Activated naive CD8-positive, alpha-beta T cell treated with anti-CD3 and anti-CD28 coated beads, Interleukin-2, amount 50 U/mL, for 24 hours (primary cell): Measurements from ENCODE around the gene CHD3.
A peak's percentile ranks its signal among the peaks of the same experiment; 100 is the strongest.
"Not testable (repeated sequence)": the region's sequence is repeated elsewhere in the genome, so short reads cannot be mapped to it uniquely, and the experiment has no call there.

Experiments used
- ATAC-seq: fragments of 150-1000 bp; cut with Tn5 transposase; one replicate; pipeline ENCODE4 v1.10.0; 2021
- DNase-seq: peaks from one replicate; pipeline ENCODE4 v3.0.0; 2021
- H3K27ac Mint-ChIP-seq: one replicate; pipeline ENCODE4 v1.8.0; 2021; ENCODE audit warnings: mild to moderate bottlenecking, mixed read lengths
- H3K27me3 Mint-ChIP-seq: one replicate; pipeline ENCODE4 v1.8.0; 2021; ENCODE audit warnings: mixed read lengths
- H3K36me3 Mint-ChIP-seq: one replicate; pipeline ENCODE4 v1.8.0; 2021; ENCODE audit warnings: low read depth, mixed read lengths
- H3K4me1 Mint-ChIP-seq: one replicate; pipeline ENCODE4 v1.8.0; 2021; ENCODE audit warnings: mixed read lengths
- H3K4me3 Mint-ChIP-seq: one replicate; pipeline ENCODE4 v1.8.0; 2021; ENCODE audit warnings: mild to moderate bottlenecking, moderate library complexity, mixed read lengths
- H3K9me3 Mint-ChIP-seq: one replicate; pipeline ENCODE4 v1.8.0; 2021; ENCODE audit warnings: mixed read lengths

The CHD3 gene

GRCh38 chr17:7854851-7855659 lies 33.5 kb upstream of the CHD3 start, which contains the start of gene TMEM88:
Gene TMEM88, plus strand, starts transcription at chr17:7855066. Its CDS starts 9 bp downstream, at chr17:7855075.
- Mint-ChIP-seq H3K9me3 (no peaks in the 10 kb centered on the region), H3K4me1 (peaks cover 32% of the 10 kb centered on the region), H3K27ac (no peak within 1 kb of the TSS), H3K27me3 (no peaks in the 10 kb centered on the region), H3K36me3 (peaks cover 42% of the 10 kb centered on the region), H3K4me3 (no peak within 1 kb of the TSS)
- DNase-seq = no peak
- no peak for ATAC-seq

GRCh38 chr17:7855660-7856010 lies 33.0 kb upstream of the CHD3 start:
- no peak overlapping the region for H3K27ac Mint-ChIP-seq

GRCh38 chr17:7856011-7856810 lies 32.4 kb upstream of the CHD3 start:
- no peaks in the 10 kb centered on the region for H3K27me3 Mint-ChIP-seq

More at GRCh38 chr17:7855660-7856010, 33.0 kb upstream of the CHD3 start:
- peaks cover 27% of the 10 kb centered on the region for H3K4me1 Mint-ChIP-seq
- DNase-seq = no peak
- ATAC-seq = no peak
- H3K9me3 Mint-ChIP-seq = no peaks in the 10 kb centered on the region
- H3K36me3 Mint-ChIP-seq = peaks cover 37% of the 10 kb centered on the region
- no peak overlapping the region for H3K4me3 Mint-ChIP-seq
- no peaks in the 10 kb centered on the region for H3K27me3 Mint-ChIP-seq

GRCh38 chr17:7856811-7857712 lies 31.5 kb upstream of the CHD3 start, which contains the start of gene NAA38:
Gene NAA38, minus strand, starts transcription at chr17:7857559. Its CDS starts 96 bp downstream, at chr17:7857463.
- Mint-ChIP-seq H3K36me3 (peaks cover 30% of the 10 kb centered on the region), H3K4me1 (peaks cover 14% of the 10 kb centered on the region)
- DNase-seq = peak; percentile 91

More at GRCh38 chr17:7856011-7856810, 32.4 kb upstream of the CHD3 start:
- H3K4me3 Mint-ChIP-seq = no peak overlapping the region
- ATAC-seq (no peak), DNase-seq (no peak)
- peaks cover 32% of the 10 kb centered on the region for H3K36me3 Mint-ChIP-seq
- no peak overlapping the region for H3K27ac Mint-ChIP-seq
- H3K9me3 Mint-ChIP-seq = no peaks in the 10 kb centered on the region
- peaks cover 21% of the 10 kb centered on the region for H3K4me1 Mint-ChIP-seq

GRCh38 chr17:7857713-7858521 lies 30.7 kb upstream of the CHD3 start, which contains the start of gene CYB5D1:
Gene CYB5D1, plus strand, starts transcription at chr17:7858003. Its CDS starts 132 bp downstream, at chr17:7858135.
- H3K27me3 Mint-ChIP-seq = no peaks in the 10 kb centered on the region
- DNase-seq = peak; percentile 87
- no peak within 1 kb of the TSS for H3K27ac Mint-ChIP-seq
- no peak within 1 kb of the TSS for H3K4me3 Mint-ChIP-seq
- ATAC-seq = peak; percentile 31
- no peaks in the 10 kb centered on the region for H3K9me3 Mint-ChIP-seq
- peaks cover 25% of the 10 kb centered on the region for H3K36me3 Mint-ChIP-seq
- H3K4me1 Mint-ChIP-seq = peaks cover 12% of the 10 kb centered on the region

More at GRCh38 chr17:7856811-7857712, 31.5 kb upstream of the CHD3 start, which contains the start of gene NAA38:
- Mint-ChIP-seq H3K27ac (no peak within 1 kb of the TSS), H3K27me3 (no peaks in the 10 kb centered on the region), H3K4me3 (no peak within 1 kb of the TSS), H3K9me3 (no peaks in the 10 kb centered on the region)
- peak; percentile 89 for ATAC-seq

- Mint-ChIP-seq H3K4me3 (no peak overlapping the region), H3K27me3 (no peaks in the 10 kb centered on the region), H3K27ac (no peak overlapping the region), H3K9me3 (no peaks in the 10 kb centered on the region), H3K4me1 (peaks cover 12% of the 10 kb centered on the region), H3K36me3 (peaks cover 23% of the 10 kb centered on the region)
- ATAC-seq (no peak), DNase-seq (peak; percentile 52)
These were observed 30.1 kb upstream of the CHD3 start for GRCh38 chr17:7858522-7858810.

GRCh38 chr17:7859028-7859427 lies 29.6 kb upstream of the CHD3 start:
- H3K4me3 Mint-ChIP-seq = no peak overlapping the region
- no peak overlapping the region for H3K27ac Mint-ChIP-seq
- no peak for ATAC-seq

GRCh38 chr17:7862692-7863437 lies 25.7 kb upstream of the CHD3 start:
- Mint-ChIP-seq H3K4me3 (no peak overlapping the region), H3K27ac (no peak overlapping the region)
- peak; percentile 61 for DNase-seq

More at GRCh38 chr17:7859028-7859427, 29.6 kb upstream of the CHD3 start:
- no peaks in the 10 kb centered on the region for H3K27me3 Mint-ChIP-seq
- DNase-seq = no peak
- H3K9me3 Mint-ChIP-seq = no peaks in the 10 kb centered on the region
- peaks cover 8% of the 10 kb centered on the region for H3K4me1 Mint-ChIP-seq
- peaks cover 19% of the 10 kb centered on the region for H3K36me3 Mint-ChIP-seq

GRCh38 chr17:7864384-7864783 lies 24.2 kb upstream of the CHD3 start:
- Mint-ChIP-seq H3K36me3 (peaks cover 30% of the 10 kb centered on the region), H3K4me1 (peaks cover 34% of the 10 kb centered on the region)
- not testable (repeated sequence) for H3K27ac Mint-ChIP-seq, H3K4me3 Mint-ChIP-seq, DNase-seq, H3K9me3 Mint-ChIP-seq, ATAC-seq, H3K27me3 Mint-ChIP-seq

More at GRCh38 chr17:7862692-7863437, 25.7 kb upstream of the CHD3 start:
- H3K4me1 Mint-ChIP-seq = peaks cover 23% of the 10 kb centered on the region
- H3K9me3 Mint-ChIP-seq = no peaks in the 10 kb centered on the region
- H3K27me3 Mint-ChIP-seq = no peaks in the 10 kb centered on the region
- H3K36me3 Mint-ChIP-seq = peaks cover 30% of the 10 kb centered on the region
- no peak for ATAC-seq

- peak; percentile 33 for ATAC-seq
- Mint-ChIP-seq H3K4me3 (no peak overlapping the region), H3K27me3 (no peaks in the 10 kb centered on the region), H3K4me1 (peaks cover 34% of the 10 kb centered on the region), H3K36me3 (peaks cover 24% of the 10 kb centered on the region), H3K9me3 (no peaks in the 10 kb centered on the region), H3K27ac (no peak overlapping the region)
- DNase-seq = no peak
These were observed 23.5 kb upstream of the CHD3 start for GRCh38 chr17:7864995-7865650.

GRCh38 chr17:7867881-7868329 lies 20.7 kb upstream of the CHD3 start:
- H3K27ac Mint-ChIP-seq = peak overlapping the region; percentile 63
- peaks cover 30% of the 10 kb centered on the region for H3K4me1 Mint-ChIP-seq
- peak overlapping the region; percentile 7 for H3K4me3 Mint-ChIP-seq
- ATAC-seq (peak; percentile 54), DNase-seq (no peak)
- H3K9me3 Mint-ChIP-seq = no peaks in the 10 kb centered on the region
- H3K27me3 Mint-ChIP-seq = no peaks in the 10 kb centered on the region
- peaks cover 24% of the 10 kb centered on the region for H3K36me3 Mint-ChIP-seq

GRCh38 chr17:7873051-7873450 lies 15.5 kb upstream of the CHD3 start:
- H3K9me3 Mint-ChIP-seq = no peaks in the 10 kb centered on the region
- no peak for DNase-seq
- peaks cover 14% of the 10 kb centered on the region for H3K36me3 Mint-ChIP-seq
- no peak for ATAC-seq
- H3K4me1 Mint-ChIP-seq = peaks cover 9% of the 10 kb centered on the region
- H3K4me3 Mint-ChIP-seq = no peak overlapping the region
- H3K27ac Mint-ChIP-seq = no peak overlapping the region
- H3K27me3 Mint-ChIP-seq = no peaks in the 10 kb centered on the region
